HepG2 (cell line): ENCODE data around the gene ABCF1. TPM values are rescaled to one million over a fixed set of nuclear protein-coding genes. Genes with fewer than 3 reads are reported as not detected.

Source experiments
- ADNP ChIP-seq: sonication (generic); formaldehyde crosslinking; IDR thresholded peaks from 2 replicates; pipeline ENCODE4 v1.4.0; 2020; ENCODE audit warnings: missing genetic modification reagents
- MAZ ChIP-seq, 2 experiments: sonication (generic) in 1 of 2; formaldehyde crosslinking in 1 of 2; IDR thresholded peaks; 2 replicates each; pipeline versions ENCODE4 v1.5.0 to v1.6.1; 2012 to 2020; ENCODE audit warnings: low read depth in 2 of 2, mild to moderate bottlenecking in 2 of 2, borderline replicate concordance in 1 of 2, improper control_type of control experiment in 1 of 2, low read length in 1 of 2, missing genetic modification reagents in 1 of 2, moderate library complexity in 1 of 2
- MLXIP ChIP-seq: sonication (generic); formaldehyde crosslinking; IDR thresholded peaks from 2 replicates; pipeline ENCODE4 v1.9.0; 2021; ENCODE audit warnings: missing genetic modification reagents, borderline replicate concordance
- REPIN1 ChIP-seq: sonication (generic); formaldehyde crosslinking; IDR thresholded peaks from 2 replicates; pipeline ENCODE4 v1.8.0; 2022; ENCODE audit warnings: missing genetic modification reagents, low read depth, mild to moderate bottlenecking, borderline replicate concordance
- SNAPC2 ChIP-seq: sonication (generic); formaldehyde crosslinking; IDR thresholded peaks from 2 replicates; pipeline ENCODE4 v1.8.1; 2022; ENCODE audit warnings: mild to moderate bottlenecking, missing genetic modification reagents
- ZBTB21 ChIP-seq: sonication (generic); formaldehyde crosslinking; IDR thresholded peaks from 2 replicates; pipeline ENCODE4 v1.4.0; 2020; ENCODE audit warnings: missing genetic modification reagents
- ZBTB39 ChIP-seq: sonication (generic); formaldehyde crosslinking; IDR thresholded peaks from 2 replicates; pipeline ENCODE4 v1.5.0; 2020; ENCODE audit warnings: missing genetic modification reagents
- ZBTB4 ChIP-seq: sonication (generic); formaldehyde crosslinking; IDR thresholded peaks from 2 replicates; pipeline ENCODE4 v1.4.0; 2020; ENCODE audit warnings: missing genetic modification reagents, mild to moderate bottlenecking, borderline replicate concordance
- ZNF253 ChIP-seq: sonication (generic); formaldehyde crosslinking; IDR thresholded peaks from 2 replicates; pipeline ENCODE4 v1.8.0; 2022; ENCODE audit warnings: mild to moderate bottlenecking, missing genetic modification reagents, borderline replicate concordance
- ZSCAN29 ChIP-seq: sonication (generic); formaldehyde crosslinking; conservative IDR thresholded peaks from 2 replicates; pipeline ENCODE4 v1.4.0; 2020; ENCODE audit warnings: mild to moderate bottlenecking, missing genetic modification reagents
- polyA plus RNA-seq, 8 experiments: library from polyadenylated mRNA; depleted of rRNA in 3 of 8; stranded (reverse) in 7 of 8; unstranded in 1 of 8; fragments of >200 nt; fragmentation: Illumina TruSeq in 4 of 8; extraction: Trizol in 4 of 8; gene quantifications; 2 replicates each; pipeline versions ENCODE4 v1.2.1 to v1.2.3, GENCODE V29; 2011 to 2016; ENCODE audit warnings: low read depth in 4 of 8, missing spikeins in 1 of 8, mixed read lengths in 1 of 8; ENCODE audit not compliant: insufficient read depth in 1 of 8
- total RNA-seq, 5 experiments: library from RNA; depleted of rRNA; stranded (reverse); fragments of >200 nt; fragmentation: Illumina TruSeq; extraction: Trizol; gene quantifications; 2 replicates each; pipeline ENCODE4 v1.2.3, GENCODE V29; 2016; ENCODE audit warnings: low read depth in 1 of 5
- TF ChIP-seq, protein P1 (sequence below): sonication (generic); formaldehyde crosslinking; IDR thresholded peaks from 2 replicates; pipeline ENCODE4 v1.5.1; 2020; ENCODE audit warnings: mild to moderate bottlenecking, missing genetic modification reagents, borderline replicate concordance
- TF ChIP-seq, protein P2 (sequence below): sonication (generic); formaldehyde crosslinking; IDR thresholded peaks from 2 replicates; pipeline ENCODE4 v1.4.0; 2020; ENCODE audit warnings: mild to moderate bottlenecking, missing genetic modification reagents

The ABCF1 gene
- total and polyA plus RNA-seq, 2 of the 13 experiments (the other 11 are each of a cell fraction or from before 2014, with no cell fraction given) = 25.4 to 98.9 TPM

GRCh38 chr6:30615219-30615957 is 44.1 kb downstream of the ABCF1 start (continued):
- no peak; the same call in 1 of the 2 replicates for TF ChIP-seq REPIN1 (CRISPR knock-in tag)
- no peak for TF ChIP-seq SNAPC2 (CRISPR knock-in tag)
- no peak for TF ChIP-seq ZSCAN29
- TF ChIP-seq ADNP (CRISPR knock-in tag) = no peak
- TF ChIP-seq MLXIP = peak; percentile 32; the same call in 1 of the 2 replicates
- TF ChIP-seq ZNF253 (CRISPR knock-in tag) = no peak
- peak; percentile 50; the same call in 1 of the 2 replicates for TF ChIP-seq MAZ (IDR thresholded peaks at IDR 0.05; ENCODE audit: borderline replicate concordance, low read depth, low read length)
- peak; percentile 19; the same call in 1 of the 2 replicates for TF ChIP-seq MAZ (CRISPR knock-in tag; IDR thresholded peaks at IDR 0.05; ENCODE audit: low read depth)
- TF ChIP-seq, protein P1, sequence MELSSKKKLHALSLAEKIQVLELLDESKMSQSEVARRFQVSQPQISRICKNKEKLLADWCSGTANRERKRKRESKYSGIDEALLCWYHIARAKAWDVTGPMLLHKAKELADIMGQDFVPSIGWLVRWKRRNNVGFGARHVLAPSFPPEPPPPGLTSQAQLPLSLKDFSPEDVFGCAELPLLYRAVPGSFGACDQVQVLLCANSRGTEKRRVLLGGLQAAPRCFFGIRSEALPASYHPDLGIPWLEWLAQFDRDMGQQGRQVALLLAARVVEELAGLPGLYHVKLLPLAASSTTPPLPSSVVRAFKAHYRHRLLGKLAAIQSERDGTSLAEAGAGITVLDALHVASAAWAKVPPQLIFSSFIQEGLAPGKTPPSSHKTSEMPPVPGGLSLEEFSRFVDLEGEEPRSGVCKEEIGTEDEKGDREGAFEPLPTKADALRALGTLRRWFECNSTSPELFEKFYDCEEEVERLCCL (CRISPR knock-in tag) = no peak
- no peak; the same call in 1 of the 2 replicates for TF ChIP-seq ZBTB4 (CRISPR knock-in tag)
- no peak for TF ChIP-seq ZBTB39
- TF ChIP-seq, protein P2, sequence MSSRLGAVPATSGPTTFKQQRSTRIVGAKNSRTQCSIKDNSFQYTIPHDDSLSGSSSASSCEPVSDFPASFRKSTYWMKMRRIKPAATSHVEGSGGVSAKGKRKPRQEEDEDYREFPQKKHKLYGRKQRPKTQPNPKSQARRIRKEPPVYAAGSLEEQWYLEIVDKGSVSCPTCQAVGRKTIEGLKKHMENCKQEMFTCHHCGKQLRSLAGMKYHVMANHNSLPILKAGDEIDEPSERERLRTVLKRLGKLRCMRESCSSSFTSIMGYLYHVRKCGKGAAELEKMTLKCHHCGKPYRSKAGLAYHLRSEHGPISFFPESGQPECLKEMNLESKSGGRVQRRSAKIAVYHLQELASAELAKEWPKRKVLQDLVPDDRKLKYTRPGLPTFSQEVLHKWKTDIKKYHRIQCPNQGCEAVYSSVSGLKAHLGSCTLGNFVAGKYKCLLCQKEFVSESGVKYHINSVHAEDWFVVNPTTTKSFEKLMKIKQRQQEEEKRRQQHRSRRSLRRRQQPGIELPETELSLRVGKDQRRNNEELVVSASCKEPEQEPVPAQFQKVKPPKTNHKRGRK (CRISPR knock-in tag) = no peak
- no peak for TF ChIP-seq ZBTB21
